SKM-1 (cell line): ENCODE measurements around the gene NKAIN2.

Experiments used
- DNase-seq: peaks from one replicate; lab custom pipeline; 2025; ENCODE audit not compliant: unreplicated experiment; lab: John Stamatoyannopoulos, UW

The NKAIN2 gene

GRCh38 chr6:123806561-123806960 is 2.9 kb downstream of the NKAIN2 start:
- no peak for DNase-seq

- DNase-seq, result no peak
Observed at GRCh38 chr6:123808556-123808955, 4.9 kb downstream of the NKAIN2 start.

GRCh38 chr6:123810214-123810613 is 6.5 kb downstream of the NKAIN2 start:
- no peak for DNase-seq

DNA sequence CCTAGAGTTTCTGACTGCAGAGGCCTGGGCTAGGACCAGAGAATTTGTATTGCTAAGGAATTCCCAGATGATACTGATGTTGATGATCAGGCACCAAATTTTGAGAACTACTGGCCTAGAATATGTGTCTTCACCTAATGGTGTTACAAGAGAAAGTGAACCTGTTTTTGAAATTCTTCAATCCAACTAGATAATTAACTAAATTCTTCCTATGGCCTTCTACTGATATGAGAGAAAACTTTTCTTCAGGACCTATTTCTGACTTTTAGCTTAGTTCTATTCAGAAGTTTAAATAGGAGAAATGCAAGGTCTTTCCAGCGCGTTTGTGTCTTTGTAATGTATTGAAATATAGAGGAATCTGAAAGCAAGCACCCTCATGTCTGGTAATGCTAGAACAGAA is 7.3 kb downstream of the NKAIN2 start:
- DNase-seq, result no peak

- DNase-seq, result no peak
Observed at GRCh38 chr6:123811378-123811777, 7.7 kb downstream of the NKAIN2 start.

GRCh38 chr6:123812621-123813020 is 9.0 kb downstream of the NKAIN2 start:
- no peak for DNase-seq

DNA sequence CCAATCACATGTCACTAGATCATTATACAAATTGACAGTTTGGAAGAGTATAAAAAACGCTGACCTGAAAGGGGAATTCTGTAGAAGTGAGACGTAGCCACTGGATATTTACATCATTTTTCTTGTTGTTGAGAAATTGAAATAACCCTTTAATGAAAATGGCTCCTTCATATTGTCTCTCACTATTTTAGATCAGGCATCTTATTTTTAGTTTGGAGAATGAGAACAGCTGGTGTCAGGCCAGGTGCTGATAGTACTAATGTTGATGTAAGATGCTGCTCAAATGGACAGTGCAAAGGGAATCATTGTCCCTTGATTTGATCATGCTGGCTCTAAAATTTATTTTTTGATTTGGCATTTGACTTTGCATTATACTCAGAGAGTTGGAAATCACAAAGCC is 17.4 kb downstream of the NKAIN2 start:
- no peak for DNase-seq

- no peak for DNase-seq
Observed at GRCh38 chr6:123829302-123829953, 25.8 kb downstream of the NKAIN2 start.

DNA sequence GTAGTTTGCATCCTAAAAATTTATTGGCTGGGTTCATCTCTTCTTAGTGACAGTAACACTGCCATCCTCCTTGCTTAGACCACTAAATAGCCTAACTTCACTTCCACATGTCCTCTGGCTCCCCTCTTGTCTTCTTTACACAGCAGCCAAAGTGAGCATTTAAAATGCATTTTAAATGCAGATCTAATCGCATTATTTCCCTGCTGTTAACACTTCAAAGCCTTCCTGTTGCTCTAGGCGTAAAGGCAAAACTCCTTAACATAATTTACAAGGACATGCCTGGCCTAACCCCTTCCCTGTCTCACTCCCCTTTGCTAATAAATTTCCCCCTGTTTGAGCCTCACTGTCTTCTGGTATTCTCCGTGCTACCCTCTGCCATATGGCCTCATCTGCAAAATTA is 26.5 kb downstream of the NKAIN2 start:
- DNase-seq, result no peak

GRCh38 chr6:123838505-123839234 is 35.0 kb downstream of the NKAIN2 start:
- no peak for DNase-seq

- no peak for DNase-seq
Observed at GRCh38 chr6:123841067-123841896, 37.6 kb downstream of the NKAIN2 start.

DNA sequence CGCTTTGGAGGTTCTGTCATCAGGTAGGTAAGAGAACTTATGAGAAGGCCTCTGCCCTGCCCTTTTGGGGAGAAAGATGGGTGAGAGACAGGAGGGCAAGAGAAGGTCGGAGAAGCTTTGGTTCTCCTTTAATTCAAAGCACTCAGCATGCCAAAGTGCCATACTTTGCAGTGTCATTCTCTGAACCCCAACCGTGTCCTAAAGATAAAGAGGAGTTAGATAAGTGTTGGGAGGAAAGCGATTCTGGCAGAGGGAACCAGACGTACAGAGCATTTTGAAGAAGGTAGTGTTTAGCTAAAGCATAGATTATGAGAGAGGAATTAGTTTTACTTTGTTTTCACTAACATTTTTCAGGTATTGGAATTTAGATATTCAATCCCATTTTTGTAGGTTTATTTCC is 40.3 kb downstream of the NKAIN2 start:
- no peak for DNase-seq

DNA sequence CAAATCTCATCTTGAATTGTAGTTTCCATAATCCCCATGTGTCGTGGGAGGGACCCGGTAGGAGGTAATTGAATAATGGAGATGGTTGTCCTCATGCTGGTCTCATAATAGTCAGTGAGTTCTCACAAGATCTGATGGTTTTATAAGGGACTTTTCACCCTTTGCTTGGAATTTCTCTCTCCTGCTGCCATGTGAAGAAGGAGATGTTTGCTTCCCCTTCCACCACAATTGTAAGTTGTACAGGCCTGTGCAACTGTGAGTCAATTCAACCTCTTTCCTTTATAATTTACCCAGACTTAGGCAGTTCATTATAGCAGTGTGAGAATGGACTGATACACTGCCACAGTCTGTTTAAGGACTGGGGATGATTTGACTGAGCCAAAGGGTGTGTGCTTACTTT is 44.7 kb downstream of the NKAIN2 start:
- DNase-seq, result no peak

GRCh38 chr6:123849406-123849805 is 45.7 kb downstream of the NKAIN2 start:
- no peak for DNase-seq

DNA sequence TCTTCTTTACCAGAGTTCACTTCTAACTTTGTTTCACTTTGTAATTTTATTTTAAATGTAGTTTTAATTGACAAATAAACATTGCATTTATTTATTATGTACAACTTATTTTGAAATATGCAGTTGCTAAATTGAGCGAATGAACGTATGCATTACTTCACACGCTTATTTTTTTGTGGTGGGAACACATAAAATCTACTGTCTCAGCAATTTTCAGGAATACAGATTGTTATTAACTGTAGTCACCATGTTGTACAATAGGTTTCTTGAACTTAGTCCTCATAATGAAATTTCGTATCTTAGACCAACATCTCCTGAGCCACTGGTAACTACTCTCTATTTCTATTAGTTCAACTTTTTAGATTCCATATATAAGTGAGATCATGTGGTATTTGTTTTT is 46.9 kb downstream of the NKAIN2 start:
- no peak for DNase-seq

DNA sequence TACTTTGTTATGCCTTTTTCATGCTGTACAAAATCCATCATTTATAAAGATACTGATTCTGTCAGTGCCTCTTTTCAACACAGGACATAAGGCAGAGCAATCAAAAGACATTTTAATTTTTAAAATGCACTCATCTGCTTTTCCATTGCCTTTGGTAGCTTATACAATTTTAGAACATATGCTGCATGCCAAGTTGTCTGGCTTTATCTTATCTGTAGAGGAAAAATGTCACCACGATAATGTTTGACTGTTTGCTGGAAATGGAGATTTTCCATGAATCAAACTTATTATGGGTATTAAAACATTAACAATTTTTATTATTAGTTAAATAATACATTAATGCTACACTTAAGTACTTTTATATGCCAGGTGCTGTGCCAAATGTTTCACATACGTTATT is 50.5 kb downstream of the NKAIN2 start:
- no peak for DNase-seq

- no peak for DNase-seq
Observed at GRCh38 chr6:123855506-123855905, 51.8 kb downstream of the NKAIN2 start.

DNA sequence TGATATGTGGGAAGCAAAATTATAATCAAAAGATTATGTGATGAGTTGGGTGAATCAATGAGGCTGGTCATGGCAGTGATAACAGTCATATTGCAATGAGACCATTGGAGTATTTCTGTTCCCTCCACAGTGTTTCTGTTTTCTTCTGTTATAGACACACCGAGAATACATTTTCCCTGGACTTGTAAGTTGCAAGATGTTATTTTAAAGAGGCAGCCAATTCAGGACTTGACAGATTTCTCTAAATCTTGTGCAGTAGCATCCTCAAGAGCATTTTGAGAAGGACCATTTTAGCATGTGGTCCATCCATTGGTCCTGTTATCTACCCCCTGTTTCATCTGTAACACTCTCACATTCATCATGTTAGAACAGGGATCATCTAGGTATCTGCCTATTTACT is 55.6 kb downstream of the NKAIN2 start:
- no peak for DNase-seq

GRCh38 chr6:123869334-123869733 is 65.7 kb downstream of the NKAIN2 start:
- no peak for DNase-seq

GRCh38 chr6:123873974-123874373 is 70.3 kb downstream of the NKAIN2 start:
- DNase-seq, result no peak

GRCh38 chr6:123875784-123876183 is 72.1 kb downstream of the NKAIN2 start:
- no peak for DNase-seq

GRCh38 chr6:123879749-123880148 is 76.1 kb downstream of the NKAIN2 start:
- no peak for DNase-seq
